SK-N-MC (cell line): ENCODE results near the gene RO60.

Experiments used
- DNase-seq: peaks from one replicate; pipeline ENCODE4 v3.0.0-alpha.2; 2011; ENCODE audit warnings: low read depth, low spot score
- H3K27ac ChIP-seq: fragments of 200-600 bp; sonication (generic); 2 replicates; pipeline ENCODE4 v1.5.1; 2016; ENCODE audit warnings: mixed run types
- H3K36me3 ChIP-seq: fragments of 200-600 bp; sonication (generic); 2 replicates; pipeline ENCODE4 v1.6.1; 2017; ENCODE audit warnings: antibody characterized with exemption, low read length, mixed read lengths; ENCODE audit not compliant: insufficient read depth
- H3K4me3 ChIP-seq: fragments of 200-600 bp; sonication (generic); 2 replicates; pipeline ENCODE4 v1.5.1; 2016
- H3K9ac ChIP-seq: fragments of 200-600 bp; sonication (generic); 2 replicates; pipeline ENCODE4 v1.8.0; 2017; ENCODE audit warnings: mixed run types, mixed read lengths; ENCODE audit not compliant: insufficient read length
- H3K9me3 ChIP-seq: fragments of 200-600 bp; sonication (generic); 2 replicates; pipeline ENCODE4 v1.6.1; 2017; ENCODE audit warnings: low read depth, mild to moderate bottlenecking, antibody characterized with exemption, low read length, moderate library complexity, mixed read lengths
- EZH2 ChIP-seq: fragments of 200-600 bp; sonication (generic); IDR thresholded peaks from one replicate; pipeline ENCODE4 v1.6.1; 2017; ENCODE audit warnings: antibody characterized with exemption
- FOXP2 ChIP-seq: optimal IDR thresholded peaks from 2 replicates; pipeline ENCODE3; 2011; ENCODE audit warnings: mild to moderate bottlenecking, moderate library complexity; ENCODE audit not compliant: insufficient read depth; ENCODE audit errors: extremely low read length, control extremely low read depth
- POLR2AphosphoS5 ChIP-seq: IDR thresholded peaks from 2 replicates; pipeline ENCODE4 v1.6.1; 2012; ENCODE audit warnings: mild to moderate bottlenecking, low read depth, low read length, borderline replicate concordance

RO60 gene

DNA sequence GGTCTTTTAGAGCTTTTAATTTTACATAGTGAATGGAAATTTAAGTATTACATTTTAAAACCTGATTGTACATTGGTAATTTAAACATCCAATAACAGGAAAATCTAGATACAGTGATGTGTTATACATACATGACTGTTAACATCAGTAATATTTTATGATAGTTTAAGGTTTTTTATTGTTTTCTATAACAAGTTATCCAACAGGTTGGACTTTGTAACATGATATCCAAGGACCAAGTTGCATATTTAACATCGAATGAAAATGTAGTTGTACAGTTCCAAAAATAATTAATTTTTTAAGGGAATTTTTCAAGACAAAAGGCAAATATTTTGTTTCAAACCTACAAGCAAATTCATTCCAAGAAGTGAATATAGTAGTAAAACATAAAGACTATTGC, 31.5 kb downstream of the RO60 start:
- peaks cover 45% of the 10 kb centered on the region for H3K36me3 ChIP-seq
- peak overlapping the region; percentile 29; the same call in 1 of the 2 replicates for H3K27ac ChIP-seq
- H3K4me3 ChIP-seq, result no peak overlapping the region
- H3K9ac ChIP-seq, result no peak overlapping the region
- no peak for DNase-seq
- TF ChIP-seq EZH2 (no peak), POLR2AphosphoS5 (no peak), FOXP2 (no peak)
- H3K9me3 ChIP-seq, result no peaks in the 10 kb centered on the region

DNA sequence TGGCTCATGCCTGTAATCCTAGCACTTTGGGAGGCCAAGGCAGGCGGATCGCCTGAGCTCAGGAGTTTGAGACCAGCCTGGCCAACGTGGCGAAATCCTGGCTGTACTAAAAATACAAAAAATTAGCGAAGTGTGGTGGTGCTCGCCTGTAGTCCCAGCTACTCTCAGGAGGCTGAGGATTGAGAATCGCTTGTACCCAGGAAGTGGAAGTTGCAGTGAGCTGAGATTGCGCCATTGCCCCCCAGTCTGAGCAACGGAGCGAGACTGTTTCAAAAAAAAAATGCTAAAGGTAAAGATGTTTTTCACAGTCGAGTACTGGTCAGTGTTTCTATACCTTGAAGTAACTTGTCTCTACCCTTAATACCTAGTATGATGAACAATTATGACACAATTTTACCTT, 34.7 kb downstream of the RO60 start:
- H3K27ac ChIP-seq, result no peak overlapping the region

DNA sequence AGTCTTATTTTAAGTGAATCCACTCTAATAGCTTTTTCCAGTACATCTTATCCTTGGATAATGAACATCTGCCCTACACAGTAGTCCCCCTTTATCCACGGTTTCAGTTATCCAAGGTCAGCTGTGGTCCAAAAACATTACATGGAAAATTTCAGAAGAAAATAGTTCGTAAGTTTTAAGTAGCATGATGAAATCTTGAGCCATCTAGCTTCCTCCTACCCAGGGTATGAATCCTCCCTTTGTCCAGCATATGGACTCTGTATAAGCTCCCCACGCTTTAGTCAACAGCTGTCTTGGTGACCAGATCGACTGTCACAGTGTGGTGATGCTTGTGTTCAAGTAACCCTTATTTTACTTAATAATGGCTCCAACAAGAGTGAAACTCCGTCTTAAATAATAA, 43.2 kb downstream of the RO60 start:
- Histone ChIP-seq H3K9ac (no peak overlapping the region), H3K36me3 (no peaks in the 10 kb centered on the region; the same call in 1 of the 2 replicates), H3K9me3 (no peaks in the 10 kb centered on the region), H3K27ac (no peak overlapping the region), H3K4me3 (no peak overlapping the region)
- TF ChIP-seq EZH2, result no peak
- TF ChIP-seq FOXP2, result no peak
- no peak for TF ChIP-seq POLR2AphosphoS5
- DNase-seq, result no peak

More for the DNA sequence above, 34.7 kb downstream of the RO60 start:
- TF ChIP-seq EZH2 (no peak), POLR2AphosphoS5 (no peak), FOXP2 (no peak)
- no peak for DNase-seq
- Histone ChIP-seq H3K9ac (no peak overlapping the region), H3K9me3 (no peaks in the 10 kb centered on the region), H3K4me3 (no peak overlapping the region), H3K36me3 (peaks cover 33% of the 10 kb centered on the region)

DNA sequence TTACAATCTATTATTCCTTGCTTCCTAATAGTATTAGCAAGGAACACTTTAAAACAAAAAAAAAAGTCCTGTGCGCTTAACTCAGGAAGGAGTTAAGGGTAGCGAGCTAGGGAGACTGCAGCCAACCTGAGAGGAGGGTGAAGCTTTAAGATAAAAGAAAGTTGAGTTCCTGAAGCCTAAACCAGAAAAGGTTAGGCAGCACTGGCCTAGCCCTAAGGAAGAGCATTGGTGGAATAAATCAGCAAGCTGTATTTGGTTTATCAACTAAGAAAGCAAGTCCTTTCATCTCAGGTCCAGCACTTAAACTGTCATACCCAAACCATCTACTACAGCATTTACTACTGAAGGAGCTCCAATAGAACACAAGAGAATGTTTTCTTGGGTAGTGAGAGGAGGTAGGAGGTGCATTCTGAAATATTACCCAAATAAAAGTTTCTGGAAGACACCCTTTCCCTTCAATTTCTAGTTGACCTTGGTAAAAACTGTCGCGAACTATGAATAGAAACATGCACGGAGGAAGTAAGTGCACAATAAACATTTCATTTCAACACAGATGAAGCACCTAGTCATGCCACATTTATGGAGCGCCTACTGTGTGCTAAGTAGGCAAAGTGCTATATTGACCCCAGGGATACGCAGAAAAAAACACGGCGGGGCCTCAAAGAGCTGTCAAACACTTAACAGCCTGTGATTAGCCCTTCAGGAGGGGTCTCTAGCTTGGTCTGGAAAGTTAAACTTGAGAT, 44.5 kb downstream of the RO60 start:
- Histone ChIP-seq H3K9me3 (no peaks in the 10 kb centered on the region), H3K36me3 (no peaks in the 10 kb centered on the region; the same call in 1 of the 2 replicates), H3K9ac (peak overlapping the region; percentile 74), H3K4me3 (peak overlapping the region; percentile 85), H3K27ac (no peak overlapping the region)
- no peak for DNase-seq
- TF ChIP-seq POLR2AphosphoS5, result no peak

DNA sequence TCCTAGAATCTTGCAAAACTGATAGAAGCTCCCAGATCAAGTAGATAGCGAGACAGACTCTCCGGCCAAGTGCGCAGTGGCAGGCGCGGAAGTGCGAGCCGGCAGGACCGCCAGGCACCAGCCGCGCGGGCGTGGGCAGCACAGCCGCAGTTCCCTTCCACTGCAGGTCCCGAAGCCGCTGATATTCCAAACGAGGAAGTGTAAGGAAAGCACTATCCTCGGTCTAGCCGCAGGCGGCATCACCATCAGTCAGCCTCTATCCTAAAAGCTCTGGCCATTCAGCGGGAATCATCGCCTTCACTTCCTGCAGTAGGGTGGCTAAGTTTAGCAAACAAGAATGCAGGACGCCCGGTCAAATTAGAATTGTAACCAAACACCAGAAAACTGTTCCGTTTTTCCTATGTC, 45.1 kb downstream of the RO60 start:
- TF ChIP-seq EZH2 (no peak), FOXP2 (no peak), POLR2AphosphoS5 (no peak)
- DNase-seq, result no peak
- no peaks in the 10 kb centered on the region; the same call in 1 of the 2 replicates for H3K36me3 ChIP-seq
- H3K9ac ChIP-seq, result peak overlapping the region; percentile 74
- H3K27ac ChIP-seq, result no peak overlapping the region
- peak overlapping the region; percentile 85 for H3K4me3 ChIP-seq
- H3K9me3 ChIP-seq, result no peaks in the 10 kb centered on the region

DNA sequence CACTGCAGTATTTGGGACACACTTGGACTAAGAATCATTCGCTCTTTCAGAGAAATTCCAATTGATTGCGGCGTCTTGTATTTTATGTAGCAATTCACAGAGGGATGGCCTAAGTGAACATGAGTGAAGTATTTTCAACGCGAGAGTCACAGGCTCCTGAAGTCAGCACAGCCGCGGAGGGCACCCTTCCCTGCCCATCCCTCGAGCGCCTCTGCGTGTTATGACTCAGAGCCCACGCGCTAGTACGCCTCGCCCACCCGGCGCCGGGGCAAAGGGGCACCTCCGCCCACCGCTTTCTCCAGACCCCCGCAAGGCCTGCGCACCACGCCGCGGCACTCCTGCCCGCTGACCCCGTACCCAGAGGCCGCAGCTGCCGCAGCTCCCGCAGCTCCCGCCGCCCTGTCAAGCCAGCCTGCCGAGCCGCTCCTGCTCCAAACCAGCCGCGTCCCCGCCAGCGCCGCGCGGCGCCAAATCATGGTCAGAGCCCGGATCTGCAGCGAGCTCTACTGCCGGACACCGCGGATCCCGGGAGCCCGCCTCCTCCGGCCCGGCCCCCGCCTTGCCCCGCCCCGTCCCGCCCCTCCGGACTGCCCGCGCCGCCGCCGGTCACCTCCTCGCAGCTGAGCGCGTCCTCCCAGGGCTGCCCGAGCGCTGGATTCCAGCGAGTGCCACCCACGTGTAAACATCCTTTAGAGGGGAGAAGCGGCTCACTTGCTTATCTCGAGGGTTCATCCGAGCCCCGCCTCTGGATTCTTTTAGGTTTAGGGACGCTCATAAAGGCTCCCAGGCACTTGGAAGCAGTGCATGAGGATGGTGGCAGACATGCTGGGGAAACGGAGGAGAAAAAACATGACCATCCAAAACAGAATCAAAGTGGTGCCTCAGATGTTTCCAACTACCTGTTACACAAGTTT, 45.8 kb downstream of the RO60 start, which contains the start of gene GLRX2:
Gene GLRX2, minus strand, starts transcription at position 508 of the 914 bp plus-strand sequence. Its CDS starts 32 bp downstream, at position 476.
- peak within 1 kb of the TSS; percentile 85 for H3K4me3 ChIP-seq
- DNase-seq, result no peak
- TF ChIP-seq EZH2 (no peak), FOXP2 (no peak), POLR2AphosphoS5 (peak; percentile 75; the same call in 1 of the 2 replicates)
- no peaks in the 10 kb centered on the region for H3K36me3 ChIP-seq
- peak within 1 kb of the TSS; percentile 74 for H3K9ac ChIP-seq
- H3K27ac ChIP-seq, result no peak within 1 kb of the TSS
- H3K9me3 ChIP-seq, result no peaks in the 10 kb centered on the region

DNA sequence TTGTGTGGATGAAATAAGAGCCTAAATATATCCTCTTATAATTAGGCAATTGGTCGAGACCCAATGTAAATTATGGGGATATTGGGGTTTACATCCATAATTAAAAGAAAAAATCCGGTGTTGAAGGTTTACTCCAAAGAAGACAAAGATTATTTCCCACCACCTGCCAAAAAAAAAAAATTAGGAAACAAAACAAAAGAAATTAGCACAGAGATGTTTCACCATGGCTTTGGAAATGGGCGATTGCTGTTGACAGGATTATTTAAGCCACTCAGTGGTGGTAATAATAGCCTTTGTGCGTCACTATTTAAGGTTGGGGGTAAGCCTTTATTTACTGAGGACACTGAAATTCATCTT, 46.4 kb downstream of the RO60 start:
- no peak overlapping the region for H3K27ac ChIP-seq
- H3K9me3 ChIP-seq, result no peaks in the 10 kb centered on the region
- H3K9ac ChIP-seq, result peak overlapping the region; percentile 74
- H3K36me3 ChIP-seq, result no peaks in the 10 kb centered on the region
- peak overlapping the region; percentile 85 for H3K4me3 ChIP-seq
- no peak for DNase-seq
- TF ChIP-seq FOXP2 (no peak), EZH2 (no peak), POLR2AphosphoS5 (no peak)

DNA sequence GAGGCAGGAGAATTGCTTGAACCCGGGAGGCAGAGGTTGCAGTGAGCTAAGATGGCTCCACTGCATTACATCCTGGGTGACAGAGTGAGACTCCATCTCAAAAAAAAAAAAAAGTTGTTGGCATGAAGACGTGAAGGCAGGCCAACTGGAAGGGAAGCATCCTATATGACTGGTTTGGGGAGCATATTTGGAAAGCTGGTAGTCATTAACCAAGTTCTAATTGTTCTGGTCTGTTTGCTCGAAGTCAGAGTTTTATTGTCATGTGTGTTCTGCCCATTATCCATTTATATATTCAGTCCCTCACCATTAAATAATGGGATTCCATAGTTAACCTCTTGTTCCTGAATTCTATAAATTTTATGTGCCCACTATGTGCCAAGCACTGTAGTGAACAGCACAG, 49.1 kb downstream of the RO60 start:
- Histone ChIP-seq H3K9ac (no peak overlapping the region), H3K27ac (no peak overlapping the region), H3K4me3 (no peak overlapping the region), H3K36me3 (no peaks in the 10 kb centered on the region), H3K9me3 (no peaks in the 10 kb centered on the region)
- DNase-seq, result no peak
- no peak for TF ChIP-seq EZH2
